ENCODE measurements around the gene CUX1.

DNA sequence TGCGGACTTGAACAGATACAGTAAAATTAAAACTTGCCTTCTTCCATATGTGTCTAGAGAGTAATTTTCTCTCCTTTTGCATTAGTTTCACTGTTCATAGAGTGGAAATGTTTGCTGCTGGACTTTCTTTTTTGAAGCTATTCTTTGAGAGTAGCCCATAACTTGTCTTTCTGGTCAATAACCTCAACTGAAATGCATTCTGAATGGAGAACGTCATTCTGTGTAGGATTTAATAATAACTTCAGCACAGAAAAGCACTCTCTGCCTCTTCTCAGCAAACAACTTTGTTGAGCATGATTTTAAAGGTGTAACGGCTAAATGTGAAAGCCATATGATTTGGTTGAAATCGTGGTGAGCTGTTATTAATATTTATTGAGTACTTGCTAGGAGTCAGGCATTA, 111.8 kb downstream of the CUX1 start:
- TF ChIP-seq, protein P1, sequence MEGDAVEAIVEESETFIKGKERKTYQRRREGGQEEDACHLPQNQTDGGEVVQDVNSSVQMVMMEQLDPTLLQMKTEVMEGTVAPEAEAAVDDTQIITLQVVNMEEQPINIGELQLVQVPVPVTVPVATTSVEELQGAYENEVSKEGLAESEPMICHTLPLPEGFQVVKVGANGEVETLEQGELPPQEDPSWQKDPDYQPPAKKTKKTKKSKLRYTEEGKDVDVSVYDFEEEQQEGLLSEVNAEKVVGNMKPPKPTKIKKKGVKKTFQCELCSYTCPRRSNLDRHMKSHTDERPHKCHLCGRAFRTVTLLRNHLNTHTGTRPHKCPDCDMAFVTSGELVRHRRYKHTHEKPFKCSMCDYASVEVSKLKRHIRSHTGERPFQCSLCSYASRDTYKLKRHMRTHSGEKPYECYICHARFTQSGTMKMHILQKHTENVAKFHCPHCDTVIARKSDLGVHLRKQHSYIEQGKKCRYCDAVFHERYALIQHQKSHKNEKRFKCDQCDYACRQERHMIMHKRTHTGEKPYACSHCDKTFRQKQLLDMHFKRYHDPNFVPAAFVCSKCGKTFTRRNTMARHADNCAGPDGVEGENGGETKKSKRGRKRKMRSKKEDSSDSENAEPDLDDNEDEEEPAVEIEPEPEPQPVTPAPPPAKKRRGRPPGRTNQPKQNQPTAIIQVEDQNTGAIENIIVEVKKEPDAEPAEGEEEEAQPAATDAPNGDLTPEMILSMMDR (IDR thresholded peaks at IDR 0.05; ENCODE audit: borderline replicate concordance, extremely low read depth, low read length, poor library complexity, severe bottlenecking), result no peak
- no peak for TF ChIP-seq EZH2 (IDR thresholded peaks at IDR 0.05; ENCODE audit: borderline replicate concordance, low read depth, low read length, severe bottlenecking)
